Mucosa of rectum (tissue), 2 donors: ENCODE measurements around the gene CALU.

Experiments
- H3K27ac ChIP-seq, 2 donors: one replicate each; pipeline ENCODE4 v1.7.0; 2013; ENCODE audit warnings: inconsistent platforms in 2 of 2, low read depth in 2 of 2, low read length in 2 of 2
- H3K27me3 ChIP-seq, 2 donors: one replicate each; pipeline ENCODE4 v1.7.0; 2013; ENCODE audit warnings: low read length in 2 of 2; ENCODE audit not compliant: control insufficient read depth in 2 of 2, insufficient read depth in 2 of 2
- H3K36me3 ChIP-seq, 2 donors: one replicate each; pipeline ENCODE4 v1.7.0; 2013; ENCODE audit warnings: low read length in 2 of 2; ENCODE audit not compliant: control insufficient read depth in 2 of 2, insufficient read depth in 2 of 2
- H3K4me1 ChIP-seq, 2 donors: one replicate each; pipeline ENCODE4 v1.7.0; 2013; ENCODE audit warnings: low read length in 2 of 2, mild to moderate bottlenecking in 1 of 2; ENCODE audit not compliant: control insufficient read depth in 2 of 2, insufficient read depth in 2 of 2
- H3K4me3 ChIP-seq, 2 donors: one replicate each; pipeline ENCODE4 v1.7.0; 2013; ENCODE audit warnings: low read length in 2 of 2
- H3K9ac ChIP-seq, 2 donors: one replicate each; pipeline ENCODE4 v1.7.0; 2013; ENCODE audit warnings: low read length in 2 of 2, low read depth in 1 of 2, mild to moderate bottlenecking in 1 of 2
- H3K9me3 ChIP-seq, 2 donors: one replicate each; pipeline ENCODE4 v1.7.0; 2013; ENCODE audit warnings: low read length in 2 of 2; ENCODE audit not compliant: control insufficient read depth in 2 of 2
- donor health status: healthy.
- donor health status: Normal muscosa, but diverticular disease.

Gene CALU

DNA sequence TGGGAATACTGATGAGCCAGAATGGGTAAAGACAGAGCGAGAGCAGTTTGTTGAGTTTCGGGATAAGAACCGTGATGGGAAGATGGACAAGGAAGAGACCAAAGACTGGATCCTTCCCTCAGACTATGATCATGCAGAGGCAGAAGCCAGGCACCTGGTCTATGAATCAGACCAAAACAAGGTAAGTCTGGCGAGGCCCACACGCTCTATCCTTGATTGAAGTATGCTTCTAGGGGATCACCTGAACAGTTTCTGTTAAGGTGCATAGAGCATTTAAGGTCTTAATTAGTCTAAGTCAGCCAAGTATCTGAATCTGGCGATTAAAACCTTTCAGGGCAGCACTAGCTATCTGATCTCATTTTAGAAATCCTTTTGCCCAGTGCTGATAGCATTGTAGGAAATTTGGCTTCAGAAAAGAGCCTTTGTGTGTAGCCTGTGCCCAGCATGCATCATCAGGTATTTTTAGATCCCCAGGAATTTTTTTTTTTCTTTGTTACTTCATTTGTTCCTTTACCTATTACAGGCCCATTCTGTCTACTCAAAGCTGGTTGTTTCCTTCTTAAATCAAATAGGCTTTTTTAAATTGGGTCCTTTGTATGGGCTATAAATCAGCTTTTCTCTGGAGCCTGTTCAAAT, 28.4 kb downstream of the CALU start:
- Histone ChIP-seq H3K4me1 (no peaks in the 10 kb centered on the region), H3K4me3 (no peak overlapping the region), H3K9me3 (no peaks in the 10 kb centered on the region), H3K27me3 (no peaks in the 10 kb centered on the region), H3K9ac (no peak overlapping the region), H3K36me3 (peaks cover 53 to 58% of the 10 kb centered on the region in 2 donors), H3K27ac (no peak overlapping the region)

DNA sequence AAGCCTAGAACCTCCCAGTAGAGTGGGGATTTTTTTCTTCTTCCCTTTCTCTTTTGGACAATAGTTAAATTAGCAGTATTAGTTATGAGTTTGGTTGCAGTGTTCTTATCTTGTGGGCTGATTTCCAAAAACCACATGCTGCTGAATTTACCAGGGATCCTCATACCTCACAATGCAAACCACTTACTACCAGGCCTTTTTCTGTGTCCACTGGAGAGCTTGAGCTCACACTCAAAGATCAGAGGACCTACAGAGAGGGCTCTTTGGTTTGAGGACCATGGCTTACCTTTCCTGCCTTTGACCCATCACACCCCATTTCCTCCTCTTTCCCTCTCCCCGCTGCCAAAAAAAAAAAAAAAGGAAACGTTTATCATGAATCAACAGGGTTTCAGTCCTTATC, 31.1 kb downstream of the CALU start:
- H3K9me3 ChIP-seq: no peaks in the 10 kb centered on the region
- H3K4me3 ChIP-seq: no peak overlapping the region
- H3K27me3 ChIP-seq: no peaks in the 10 kb centered on the region
- peaks cover 46 to 50% of the 10 kb centered on the region in 2 donors for H3K36me3 ChIP-seq
- H3K4me1 ChIP-seq: no peaks in the 10 kb centered on the region
- no peak overlapping the region for H3K9ac ChIP-seq
- H3K27ac ChIP-seq: no peak overlapping the region

DNA sequence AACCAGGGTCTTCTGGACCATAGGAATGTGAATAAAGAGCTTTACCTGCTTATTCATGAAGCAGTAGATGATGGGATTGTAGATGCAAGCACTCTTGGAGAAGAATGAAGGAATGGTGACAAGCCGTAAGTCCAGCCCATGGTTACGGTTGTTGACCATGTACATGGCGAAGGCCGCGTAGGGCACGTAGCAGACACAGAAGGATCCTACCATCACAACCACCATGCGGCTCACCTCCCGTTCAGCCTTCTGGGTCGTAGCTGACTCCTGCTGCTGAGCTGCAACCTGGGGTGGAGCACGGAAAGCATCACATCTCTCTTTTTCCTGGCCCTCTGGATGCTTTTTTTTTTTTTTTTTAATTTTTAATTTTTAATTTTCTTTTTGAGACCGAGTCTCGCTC, 34.4 kb downstream of the CALU start:
- Histone ChIP-seq H3K36me3 (peaks cover 30 to 36% of the 10 kb centered on the region in 2 donors), H3K4me1 (no peaks in the 10 kb centered on the region), H3K27ac (no peak overlapping the region)

DNA sequence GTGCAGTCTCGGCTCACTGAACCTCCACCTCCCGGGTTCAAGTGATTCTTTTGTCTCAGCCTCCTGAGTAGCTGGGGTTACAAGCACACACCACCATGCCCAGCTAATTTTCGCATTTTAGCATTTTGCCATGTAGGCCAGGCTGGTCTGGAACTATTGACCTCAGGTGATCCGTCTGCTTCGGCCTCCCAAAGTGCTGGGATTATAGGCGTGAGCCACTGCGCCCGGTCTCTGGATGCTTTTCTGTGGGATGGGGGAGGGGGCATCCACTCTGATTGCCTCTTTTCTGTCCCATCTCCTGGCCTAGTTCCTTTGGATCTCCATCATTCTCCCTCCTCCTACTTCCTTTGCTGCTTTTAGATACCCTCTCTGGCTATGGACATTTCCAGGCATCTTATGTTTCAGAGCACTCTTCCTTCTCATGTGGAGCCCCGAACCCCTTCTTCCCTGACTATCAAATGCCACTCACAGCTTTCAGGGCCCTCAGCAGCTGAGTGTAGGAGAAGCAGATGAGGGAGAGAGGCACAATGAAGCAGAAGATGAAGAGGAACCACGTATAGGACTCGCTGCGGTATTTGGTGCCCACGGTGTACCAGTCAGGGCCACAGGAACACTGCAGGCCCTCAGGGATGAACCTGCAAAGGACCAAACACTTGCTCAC, 35.0 kb downstream of the CALU start:
- Histone ChIP-seq H3K9me3 (no peaks in the 10 kb centered on the region), H3K4me3 (no peak overlapping the region), H3K36me3 (peaks cover 26 to 32% of the 10 kb centered on the region in 2 donors), H3K27ac (no peak overlapping the region), H3K9ac (no peak overlapping the region), H3K4me1 (no peaks in the 10 kb centered on the region), H3K27me3 (no peaks in the 10 kb centered on the region)

More for the DNA sequence above, 34.4 kb downstream of the CALU start:
- Histone ChIP-seq H3K9ac (no peak overlapping the region), H3K9me3 (no peaks in the 10 kb centered on the region), H3K27me3 (no peaks in the 10 kb centered on the region), H3K4me3 (no peak overlapping the region)

DNA sequence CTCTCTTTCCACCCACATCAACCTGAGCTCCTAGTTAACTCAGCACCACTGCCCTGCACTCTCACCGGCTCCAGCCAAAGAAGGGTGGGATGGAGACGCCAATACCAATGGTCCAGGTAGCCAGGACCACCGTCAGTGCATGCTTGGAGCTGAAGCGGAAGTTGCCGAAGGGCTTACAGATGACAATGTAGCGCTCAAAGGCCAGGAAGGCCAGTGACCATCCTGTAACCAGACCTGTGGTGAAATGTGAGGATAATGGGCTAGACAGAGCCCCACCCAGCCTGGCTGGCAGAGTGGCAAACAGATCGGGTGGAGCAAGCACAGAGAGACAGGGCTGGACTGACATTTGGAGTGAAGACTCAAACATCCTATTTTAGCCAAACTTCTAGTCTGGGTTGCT, 35.8 kb downstream of the CALU start:
- Histone ChIP-seq H3K36me3 (peaks cover 20 to 25% of the 10 kb centered on the region in 2 donors), H3K9me3 (no peaks in the 10 kb centered on the region), H3K4me3 (no peak overlapping the region), H3K27ac (no peak overlapping the region), H3K4me1 (no peaks in the 10 kb centered on the region), H3K27me3 (no peaks in the 10 kb centered on the region), H3K9ac (no peak overlapping the region)

DNA sequence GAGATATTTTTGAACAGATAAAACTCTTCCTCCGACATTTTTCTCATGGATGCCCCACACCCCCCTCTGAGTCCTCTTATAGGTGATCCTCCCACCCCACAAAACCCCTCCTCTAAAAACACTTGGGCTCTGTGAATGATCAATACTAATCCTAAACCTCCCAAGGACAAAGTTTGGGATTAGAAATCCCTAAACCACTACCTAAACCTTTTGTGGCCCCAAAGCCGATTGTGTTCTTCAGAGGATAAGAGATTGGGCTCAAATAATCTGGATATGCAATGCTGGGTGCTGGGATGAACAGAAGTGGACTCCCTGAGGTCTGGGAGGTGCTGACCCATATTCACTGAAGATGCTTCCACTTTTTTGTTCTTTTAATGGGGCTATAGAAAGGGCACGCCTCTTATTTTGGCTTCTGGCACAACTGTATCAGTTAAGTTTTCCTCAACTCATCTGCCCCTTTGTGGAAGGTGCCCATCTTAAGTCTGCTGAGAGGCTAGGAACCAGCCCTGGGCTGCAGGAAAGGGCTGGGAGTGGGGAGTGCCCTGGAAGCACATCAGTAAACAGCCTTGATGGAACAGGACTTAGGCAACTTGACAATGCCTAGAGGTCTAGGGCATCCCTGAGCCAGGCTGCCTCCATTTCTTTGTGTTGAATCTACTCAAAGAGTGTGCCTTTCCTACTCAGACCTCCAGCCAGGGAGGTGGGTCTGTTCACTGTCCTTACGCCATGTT, 36.8 kb downstream of the CALU start, which contains the start of gene OPN1SW:
TSS of gene OPN1SW (minus strand) at position 51 of the 731 bp plus-strand sequence. CDS start at position 38, 13 bp downstream.
- H3K4me3 ChIP-seq: no peak within 1 kb of the TSS

DNA sequence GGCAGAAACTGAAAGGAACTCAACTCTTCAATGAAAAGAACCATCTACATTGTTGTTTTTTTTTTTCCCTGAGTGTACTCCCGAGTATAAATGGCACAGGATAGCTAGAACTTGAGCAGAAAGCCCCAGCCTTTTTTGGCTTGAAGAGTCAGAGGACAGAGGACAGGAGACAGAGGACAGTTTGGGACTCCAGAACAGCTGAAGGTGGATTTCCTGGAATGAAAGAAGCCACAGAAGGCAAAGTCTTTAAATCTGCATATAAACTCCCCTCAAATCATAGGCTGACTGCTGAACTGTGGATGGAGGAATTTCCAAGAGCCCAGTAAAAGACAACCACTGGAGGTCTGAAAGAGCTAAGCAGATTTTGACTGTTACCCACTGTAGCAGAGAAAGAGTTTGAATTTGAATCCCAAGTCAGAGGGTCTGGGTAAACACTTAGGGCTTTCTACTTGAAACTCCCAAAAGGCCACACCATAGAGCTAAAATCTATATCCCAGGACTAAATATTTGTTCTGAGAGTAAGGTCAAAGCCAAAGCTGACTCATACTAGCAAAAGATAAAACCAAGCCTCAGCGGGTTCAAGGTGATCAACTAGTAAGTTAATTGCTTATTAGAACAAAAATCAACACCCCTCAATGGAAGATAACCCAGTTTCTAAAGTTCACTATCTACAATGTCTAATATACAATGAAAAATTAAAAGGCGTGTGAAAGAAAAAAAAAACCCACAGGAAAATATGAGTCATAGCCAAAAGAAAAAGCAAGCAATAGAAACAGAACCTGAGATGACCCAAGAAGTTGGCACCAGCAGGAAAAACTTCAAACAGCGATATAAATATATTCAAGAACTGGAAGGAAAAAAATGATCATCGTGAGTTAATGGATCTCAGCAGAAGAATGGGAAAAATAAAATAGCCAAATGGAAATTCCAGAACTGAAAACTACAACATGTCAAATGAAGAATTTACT, 38.3 kb downstream of the CALU start:
- Histone ChIP-seq H3K27me3 (no peaks in the 10 kb centered on the region), H3K27ac (no peak overlapping the region), H3K9ac (no peak overlapping the region), H3K4me1 (no peaks in the 10 kb centered on the region), H3K4me3 (no peak overlapping the region), H3K36me3 (peaks cover 4 to 5% of the 10 kb centered on the region in 2 donors), H3K9me3 (no peaks in the 10 kb centered on the region)

More for the DNA sequence above, 36.8 kb downstream of the CALU start, which contains the start of gene OPN1SW:
- Histone ChIP-seq H3K36me3 (peaks cover 10 to 15% of the 10 kb centered on the region in 2 donors), H3K9ac (no peak within 1 kb of the TSS), H3K27ac (no peak within 1 kb of the TSS), H3K9me3 (no peaks in the 10 kb centered on the region), H3K4me1 (no peaks in the 10 kb centered on the region), H3K27me3 (no peaks in the 10 kb centered on the region)

DNA sequence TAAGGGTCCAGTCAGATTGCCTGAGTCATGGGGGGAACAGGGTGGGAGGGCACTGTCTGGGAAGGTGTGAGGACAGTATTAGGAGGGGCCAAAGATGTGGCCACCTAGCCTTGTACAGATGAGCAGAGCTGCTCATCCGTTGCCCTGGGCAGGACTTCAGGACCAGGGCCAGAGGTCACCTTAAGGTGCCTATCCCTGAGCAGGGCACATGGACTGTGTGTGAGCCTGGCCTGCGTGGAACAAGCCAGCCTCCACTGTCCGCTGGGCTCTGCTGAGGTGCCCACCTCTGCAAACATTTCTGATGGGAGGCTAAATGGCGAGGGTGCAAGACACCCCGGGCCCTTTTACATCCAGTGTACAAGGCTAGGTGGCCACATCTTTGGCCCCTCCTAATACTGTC, 39.8 kb downstream of the CALU start:
- H3K36me3 ChIP-seq: no peaks in the 10 kb centered on the region
- no peak overlapping the region for H3K27ac ChIP-seq
- H3K4me1 ChIP-seq: no peaks in the 10 kb centered on the region
- H3K4me3 ChIP-seq: no peak overlapping the region
- no peaks in the 10 kb centered on the region for H3K9me3 ChIP-seq
- no peak overlapping the region for H3K9ac ChIP-seq
- no peaks in the 10 kb centered on the region for H3K27me3 ChIP-seq

DNA sequence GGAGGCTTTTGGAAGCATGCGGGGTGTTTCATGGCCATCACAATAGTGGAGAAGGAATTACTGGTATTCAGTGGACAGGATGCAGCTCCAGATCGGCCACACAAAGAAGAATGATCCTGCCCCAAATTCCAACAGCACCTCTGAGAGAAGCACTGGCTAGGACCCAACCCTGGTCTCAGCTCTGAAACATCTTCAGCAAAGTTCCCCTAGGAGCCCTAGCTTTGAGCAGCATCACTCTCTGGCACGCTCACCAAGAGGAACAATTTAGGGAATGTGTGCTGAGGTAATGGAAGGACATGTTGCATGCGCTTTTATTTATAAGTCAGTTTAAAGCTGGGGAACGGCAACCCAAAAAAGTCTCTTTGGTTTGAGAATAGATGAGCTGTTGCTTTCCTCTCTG, 42.0 kb downstream of the CALU start:
- Histone ChIP-seq H3K9me3 (no peaks in the 10 kb centered on the region), H3K9ac (no peak overlapping the region), H3K27ac (no peak overlapping the region), H3K27me3 (no peaks in the 10 kb centered on the region), H3K36me3 (no peaks in the 10 kb centered on the region), H3K4me3 (no peak overlapping the region), H3K4me1 (no peaks in the 10 kb centered on the region)
